GM12878 (cell line): ENCODE measurements around the gene PLEKHG2. TPM values are rescaled to one million over a fixed set of nuclear protein-coding genes. Genes with fewer than 3 reads are reported as not detected.
A peak's percentile ranks its signal among the peaks of the same experiment; 100 is the strongest.

Experiments used
- ATF2 ChIP-seq: IDR thresholded peaks from 2 replicates; pipeline ENCODE4 v1.6.1; 2012; ENCODE audit warnings: low read length, inconsistent platforms
- ATF3 ChIP-seq: IDR thresholded peaks from 2 replicates; pipeline ENCODE4 v1.6.1; 2011; ENCODE audit warnings: low read depth, mild to moderate bottlenecking, low read length, moderate library complexity, borderline replicate concordance; ENCODE audit errors: extremely low read depth
- CBFB ChIP-seq: IDR thresholded peaks from 2 replicates; pipeline ENCODE4 v1.6.1; 2016; ENCODE audit warnings: antibody characterized with exemption, low read depth
- CHD1 ChIP-seq: IDR thresholded peaks from 2 replicates; pipeline ENCODE4 v1.6.1; 2012; ENCODE audit warnings: low read depth, low read length, improper control_type of control experiment
- CHD2 ChIP-seq: IDR thresholded peaks from 2 replicates; pipeline ENCODE4 v1.6.1; 2011; ENCODE audit warnings: low read depth, low read length, improper control_type of control experiment, borderline replicate concordance
- ESRRA ChIP-seq: IDR thresholded peaks from 2 replicates; pipeline ENCODE4 v1.6.1; 2012; ENCODE audit warnings: mild to moderate bottlenecking, low read length, improper control_type of control experiment
- GATAD2B ChIP-seq: fragments of 450-650 bp; conservative IDR thresholded peaks from 2 replicates; pipeline ENCODE4 v1.6.1; 2017; ENCODE audit warnings: low read depth, mild to moderate bottlenecking, moderate library complexity
- HSF1 ChIP-seq: fragments of 150-350 bp; IDR thresholded peaks from 2 replicates; pipeline ENCODE4 v1.6.1; 2014; ENCODE audit warnings: mild to moderate bottlenecking, low read depth, low read length
- MEF2B ChIP-seq: fragments of 450-650 bp; IDR thresholded peaks from 2 replicates; pipeline ENCODE4 v1.6.1; 2018; ENCODE audit warnings: mild to moderate bottlenecking, moderate library complexity; ENCODE audit not compliant: partially characterized antibody, poor library complexity, severe bottlenecking
- MXI1 ChIP-seq: fragments of 150-350 bp; IDR thresholded peaks from 2 replicates; pipeline ENCODE4 v1.6.1; 2011; ENCODE audit warnings: low read depth, mild to moderate bottlenecking, inconsistent platforms, low read length, improper control_type of control experiment
- NFXL1 ChIP-seq: fragments of 450-650 bp; IDR thresholded peaks from 2 replicates; pipeline ENCODE4 v1.6.1; 2017; ENCODE audit warnings: antibody characterized with exemption, mild to moderate bottlenecking, borderline replicate concordance
- NR2C1 ChIP-seq: fragments of 450-650 bp; IDR thresholded peaks from 2 replicates; pipeline ENCODE4 v1.6.1; 2017; ENCODE audit warnings: antibody characterized with exemption, mild to moderate bottlenecking, moderate library complexity
- NR2F1 ChIP-seq: fragments of 450-650 bp; conservative IDR thresholded peaks from 2 replicates; pipeline ENCODE4 v1.6.1; 2017; ENCODE audit warnings: mild to moderate bottlenecking
- PBX3 ChIP-seq: IDR thresholded peaks from 2 replicates; pipeline ENCODE4 v1.6.1; 2011; ENCODE audit warnings: mild to moderate bottlenecking, low read depth, low read length, moderate library complexity; ENCODE audit not compliant: insufficient replicate concordance
- RAD21 ChIP-seq: IDR thresholded peaks from 2 replicates; pipeline ENCODE4 v1.6.1; 2011; ENCODE audit warnings: mild to moderate bottlenecking, low read depth, low read length, moderate library complexity; ENCODE audit not compliant: insufficient read depth
- SIX5 ChIP-seq: IDR thresholded peaks from 2 replicates; pipeline ENCODE4 v1.6.1; 2011; ENCODE audit warnings: mild to moderate bottlenecking, low read depth, low read length, moderate library complexity; ENCODE audit not compliant: severe bottlenecking
- SMC3 ChIP-seq: IDR thresholded peaks from 2 replicates; pipeline ENCODE4 v1.6.1; 2011; ENCODE audit warnings: low read length, improper control_type of control experiment, borderline replicate concordance
- SP1 ChIP-seq: IDR thresholded peaks from one replicate; pipeline ENCODE4 v1.6.1; 2011; ENCODE audit warnings: low read depth, low read length
- SREBF1 ChIP-seq: IDR thresholded peaks from 2 replicates; pipeline ENCODE4 v1.6.1; 2012; ENCODE audit warnings: mild to moderate bottlenecking, low read length
- SREBF2 ChIP-seq: IDR thresholded peaks from 2 replicates; pipeline ENCODE4 v1.6.1; 2012; ENCODE audit warnings: mild to moderate bottlenecking, low read length
- TCF12 ChIP-seq: IDR thresholded peaks from 2 replicates; pipeline ENCODE4 v1.6.1; 2011; ENCODE audit warnings: low read depth, mild to moderate bottlenecking, low read length
- ZBED1 ChIP-seq: IDR thresholded peaks from 2 replicates; pipeline ENCODE4 v1.6.1; 2016; ENCODE audit warnings: borderline replicate concordance
- ZBTB4 ChIP-seq: fragments of 450-650 bp; formaldehyde crosslinking; IDR thresholded peaks from 2 replicates; pipeline ENCODE4 v1.4.0; 2022; ENCODE audit warnings: mild to moderate bottlenecking, moderate library complexity
- polyA plus RNA-seq, 11 experiments: library from polyadenylated mRNA; depleted of rRNA in 4 of 11; unstranded in 6 of 11; stranded (reverse) in 5 of 11; fragments of >200 nt; fragmentation: Nextera tagmentation in 4 of 11; fragmentation: Illumina TruSeq in 1 of 11; extraction: Ambion mirVana in 4 of 11; extraction: Trizol in 1 of 11; gene quantifications; 1 replicate in 1 of 11; 2 replicates in 10 of 11; pipeline versions ENCODE4 v1.2.1 to v1.2.3, GENCODE V29; 2011 to 2016; ENCODE audit warnings: inconsistent platforms in 2 of 11, missing spikeins in 2 of 11, low read depth in 1 of 11
- total RNA-seq, 4 experiments: library from RNA; depleted of rRNA in 3 of 4; stranded (reverse); fragments of >200 nt in 3 of 4; fragmentation: Illumina TruSeq in 1 of 4; extraction: Trizol in 1 of 4; gene quantifications; 2 replicates each; pipeline versions ENCODE4 v1.2.1 to v1.2.3, GENCODE V29; 2013 to 2021

PLEKHG2 gene
- total and polyA plus RNA-seq, 10 of the 15 experiments (the other 5 are each of a cell fraction or from before 2014, with no cell fraction given) = 3.0 to 62.5 (median 17.2) TPM

GRCh38 chr19:39409208-39410016, 3.1 kb upstream of the PLEKHG2 start (continued):
- peak; percentile 37 for TF ChIP-seq PBX3
- TF ChIP-seq ZBED1 = no peak
- no peak for TF ChIP-seq CHD1
- TF ChIP-seq ATF3 = no peak
- TF ChIP-seq SREBF2 = no peak
- TF ChIP-seq SMC3 = no peak
- no peak; the same call in 1 of the 2 replicates for TF ChIP-seq NR2C1
- TF ChIP-seq ATF2 = no peak
- no peak for TF ChIP-seq TCF12
- no peak for TF ChIP-seq ESRRA
- no peak for TF ChIP-seq SIX5
- TF ChIP-seq CHD2 = no peak; the same call in 1 of the 2 replicates
- TF ChIP-seq ZBTB4 (CRISPR knock-in tag) = peak; percentile 86; the same call in 1 of the 2 replicates
- TF ChIP-seq CBFB = no peak
- no peak; the same call in 1 of the 2 replicates for TF ChIP-seq MXI1
- no peak for TF ChIP-seq SP1
- no peak for TF ChIP-seq NR2F1
- TF ChIP-seq RAD21 = no peak
- TF ChIP-seq HSF1 = no peak
- TF ChIP-seq GATAD2B = no peak
- no peak for TF ChIP-seq NFXL1
- no peak for TF ChIP-seq SREBF1
- TF ChIP-seq MEF2B = peak; percentile 56
